Stomach (tissue), 4 donors: ENCODE results near the gene TRABD2B.

Source experiments
- EP300 ChIP-seq: sonication (generic); formaldehyde crosslinking; IDR thresholded peaks from one replicate; pipeline ENCODE4 v1.6.1; 2017; ENCODE audit warnings: antibody characterized with exemption
- POLR2AphosphoS5 ChIP-seq, 3 donors: sonication (generic); formaldehyde crosslinking; IDR thresholded peaks; one replicate each; pipeline ENCODE4 v1.6.1; 2016; ENCODE audit warnings: antibody characterized with exemption in 3 of 3
- TF ChIP-seq, protein P1 (sequence below), 7 experiments: fragments of 450-650 bp in 4 of 7; fragments of 200-600 bp in 3 of 7; sonication (generic) in 3 of 7; IDR thresholded peaks; one replicate each; pipeline ENCODE4 v1.5.1; 2016 to 2019; ENCODE audit warnings: antibody characterized with exemption in 7 of 7, control low read depth in 2 of 7, mild to moderate bottlenecking in 1 of 7

- TF ChIP-seq, protein P1, sequence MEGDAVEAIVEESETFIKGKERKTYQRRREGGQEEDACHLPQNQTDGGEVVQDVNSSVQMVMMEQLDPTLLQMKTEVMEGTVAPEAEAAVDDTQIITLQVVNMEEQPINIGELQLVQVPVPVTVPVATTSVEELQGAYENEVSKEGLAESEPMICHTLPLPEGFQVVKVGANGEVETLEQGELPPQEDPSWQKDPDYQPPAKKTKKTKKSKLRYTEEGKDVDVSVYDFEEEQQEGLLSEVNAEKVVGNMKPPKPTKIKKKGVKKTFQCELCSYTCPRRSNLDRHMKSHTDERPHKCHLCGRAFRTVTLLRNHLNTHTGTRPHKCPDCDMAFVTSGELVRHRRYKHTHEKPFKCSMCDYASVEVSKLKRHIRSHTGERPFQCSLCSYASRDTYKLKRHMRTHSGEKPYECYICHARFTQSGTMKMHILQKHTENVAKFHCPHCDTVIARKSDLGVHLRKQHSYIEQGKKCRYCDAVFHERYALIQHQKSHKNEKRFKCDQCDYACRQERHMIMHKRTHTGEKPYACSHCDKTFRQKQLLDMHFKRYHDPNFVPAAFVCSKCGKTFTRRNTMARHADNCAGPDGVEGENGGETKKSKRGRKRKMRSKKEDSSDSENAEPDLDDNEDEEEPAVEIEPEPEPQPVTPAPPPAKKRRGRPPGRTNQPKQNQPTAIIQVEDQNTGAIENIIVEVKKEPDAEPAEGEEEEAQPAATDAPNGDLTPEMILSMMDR (IDR thresholded peaks at IDR 0.05), result no peak
- TF ChIP-seq POLR2AphosphoS5 (IDR thresholded peaks at IDR 0.05), result no peak
- no peak for TF ChIP-seq EP300
Measured at GRCh38 chr1:47812904-47813514, 184.2 kb downstream of the TRABD2B start.
